HepG2 (cell line): ENCODE data around the gene TLCD5. TPM values are rescaled to one million over a fixed set of nuclear protein-coding genes. Genes with fewer than 3 reads are reported as not detected.

Experiments
- HDAC6 ChIP-seq: fragments of 200-600 bp; sonication (generic); IDR thresholded peaks from 2 replicates; pipeline ENCODE4 v1.7.0; 2017; ENCODE audit warnings: mild to moderate bottlenecking, antibody characterized with exemption, low read length, low read depth
- JDP2 ChIP-seq: sonication (generic); formaldehyde crosslinking; IDR thresholded peaks from 2 replicates; pipeline ENCODE4 v1.8.1; 2022; ENCODE audit warnings: missing genetic modification reagents, borderline replicate concordance
- MTERF4 ChIP-seq: sonication (generic); formaldehyde crosslinking; IDR thresholded peaks from 2 replicates; pipeline ENCODE4 v1.8.0; 2023; ENCODE audit warnings: mild to moderate bottlenecking, missing genetic modification reagents
- POLR2A ChIP-seq, 2 experiments: IDR thresholded peaks; 2 replicates each; pipeline ENCODE4 v1.6.1; 2011; ENCODE audit warnings: low read depth in 2 of 2, low read length in 2 of 2, mild to moderate bottlenecking in 1 of 2, moderate library complexity in 1 of 2; ENCODE audit not compliant: insufficient read depth in 1 of 2
- RNF2 ChIP-seq: fragments of 450-650 bp; conservative IDR thresholded peaks from 2 replicates; pipeline ENCODE4 v1.6.1; 2016; ENCODE audit warnings: low read depth
- ZNF451 ChIP-seq: sonication (generic); formaldehyde crosslinking; IDR thresholded peaks from 2 replicates; pipeline ENCODE4 v1.5.0; 2020; ENCODE audit warnings: mild to moderate bottlenecking, missing genetic modification reagents
- ZNF460 ChIP-seq: sonication (generic); formaldehyde crosslinking; IDR thresholded peaks from 2 replicates; pipeline ENCODE4 v1.5.1; 2020; ENCODE audit warnings: missing genetic modification reagents, mild to moderate bottlenecking, borderline replicate concordance
- ZNF549 ChIP-seq: sonication (generic); formaldehyde crosslinking; IDR thresholded peaks from 2 replicates; pipeline ENCODE4 v1.5.0; 2020; ENCODE audit warnings: missing genetic modification reagents
- ZNF772 ChIP-seq: sonication (generic); formaldehyde crosslinking; IDR thresholded peaks from 2 replicates; pipeline ENCODE4 v1.5.0; 2020; ENCODE audit warnings: mild to moderate bottlenecking, missing genetic modification reagents
- polyA plus RNA-seq, 8 experiments: library from polyadenylated mRNA; depleted of rRNA in 3 of 8; stranded (reverse) in 7 of 8; unstranded in 1 of 8; fragments of >200 nt; fragmentation: Illumina TruSeq in 4 of 8; extraction: Trizol in 4 of 8; gene quantifications; 2 replicates each; pipeline versions ENCODE4 v1.2.1 to v1.2.3, GENCODE V29; 2011 to 2016; ENCODE audit warnings: low read depth in 4 of 8, missing spikeins in 1 of 8, mixed read lengths in 1 of 8; ENCODE audit not compliant: insufficient read depth in 1 of 8
- total RNA-seq, 5 experiments: library from RNA; depleted of rRNA; stranded (reverse); fragments of >200 nt; fragmentation: Illumina TruSeq; extraction: Trizol; gene quantifications; 2 replicates each; pipeline ENCODE4 v1.2.3, GENCODE V29; 2016; ENCODE audit warnings: low read depth in 1 of 5
- TF ChIP-seq, protein P1 (sequence below): sonication (generic); formaldehyde crosslinking; IDR thresholded peaks from 2 replicates; pipeline ENCODE4 v1.9.0; 2021; ENCODE audit warnings: mild to moderate bottlenecking, missing genetic modification reagents
- TF ChIP-seq, protein P2 (sequence below): sonication (generic); formaldehyde crosslinking; IDR thresholded peaks from 2 replicates; pipeline ENCODE4 v1.4.0; 2020; ENCODE audit warnings: mild to moderate bottlenecking, low read depth, missing genetic modification reagents
- TF ChIP-seq, protein P3 (sequence below): sonication (generic); formaldehyde crosslinking; conservative IDR thresholded peaks from 2 replicates; pipeline ENCODE4 v1.4.0; 2020; ENCODE audit warnings: missing genetic modification reagents
- TF ChIP-seq, protein P4 (sequence below): sonication (generic); formaldehyde crosslinking; IDR thresholded peaks from 2 replicates; pipeline ENCODE4 v1.9.0; 2021; ENCODE audit warnings: missing genetic modification reagents, borderline replicate concordance

TLCD5 gene
- total and polyA plus RNA-seq, 2 of the 13 experiments (the other 11 are each of a cell fraction or from before 2014, with no cell fraction given) = 6.1 to 7.6 TPM

DNA sequence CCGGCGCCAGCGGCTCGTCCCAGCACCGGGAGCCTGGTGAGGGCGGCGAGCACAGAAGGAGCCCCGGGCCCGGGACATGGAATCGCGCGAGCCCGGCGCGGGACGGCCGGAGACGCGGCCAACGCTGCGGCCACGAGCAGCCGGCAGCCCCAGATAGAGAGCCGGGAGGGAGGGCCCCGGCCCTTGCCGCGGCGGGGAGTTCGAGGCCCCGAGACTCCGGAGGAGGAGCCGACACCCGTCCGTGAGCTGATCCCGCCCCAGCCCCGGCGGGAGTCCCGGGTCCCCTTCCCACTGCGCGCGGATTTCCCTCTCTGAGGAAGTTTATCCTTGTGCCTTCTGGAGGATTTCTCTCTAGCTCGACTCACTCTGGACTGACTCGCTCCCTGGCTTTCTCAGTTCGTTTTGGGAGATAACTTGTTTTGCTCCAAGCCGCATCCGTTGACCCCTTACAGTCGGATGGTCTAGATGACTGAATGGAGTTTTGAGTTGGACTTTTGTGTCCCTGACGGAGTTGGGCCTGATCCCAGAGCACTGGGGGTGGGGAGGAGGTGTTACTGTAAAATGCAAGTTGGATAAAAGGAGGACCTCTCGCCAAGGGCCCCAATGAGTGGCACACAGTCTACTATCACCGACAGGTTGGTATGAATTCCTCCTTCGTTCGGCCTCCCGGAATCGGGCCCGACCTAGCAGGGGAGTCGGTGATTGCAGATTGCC is 11.7 kb downstream of the TLCD5 start (continued):
- TF ChIP-seq, protein P1, sequence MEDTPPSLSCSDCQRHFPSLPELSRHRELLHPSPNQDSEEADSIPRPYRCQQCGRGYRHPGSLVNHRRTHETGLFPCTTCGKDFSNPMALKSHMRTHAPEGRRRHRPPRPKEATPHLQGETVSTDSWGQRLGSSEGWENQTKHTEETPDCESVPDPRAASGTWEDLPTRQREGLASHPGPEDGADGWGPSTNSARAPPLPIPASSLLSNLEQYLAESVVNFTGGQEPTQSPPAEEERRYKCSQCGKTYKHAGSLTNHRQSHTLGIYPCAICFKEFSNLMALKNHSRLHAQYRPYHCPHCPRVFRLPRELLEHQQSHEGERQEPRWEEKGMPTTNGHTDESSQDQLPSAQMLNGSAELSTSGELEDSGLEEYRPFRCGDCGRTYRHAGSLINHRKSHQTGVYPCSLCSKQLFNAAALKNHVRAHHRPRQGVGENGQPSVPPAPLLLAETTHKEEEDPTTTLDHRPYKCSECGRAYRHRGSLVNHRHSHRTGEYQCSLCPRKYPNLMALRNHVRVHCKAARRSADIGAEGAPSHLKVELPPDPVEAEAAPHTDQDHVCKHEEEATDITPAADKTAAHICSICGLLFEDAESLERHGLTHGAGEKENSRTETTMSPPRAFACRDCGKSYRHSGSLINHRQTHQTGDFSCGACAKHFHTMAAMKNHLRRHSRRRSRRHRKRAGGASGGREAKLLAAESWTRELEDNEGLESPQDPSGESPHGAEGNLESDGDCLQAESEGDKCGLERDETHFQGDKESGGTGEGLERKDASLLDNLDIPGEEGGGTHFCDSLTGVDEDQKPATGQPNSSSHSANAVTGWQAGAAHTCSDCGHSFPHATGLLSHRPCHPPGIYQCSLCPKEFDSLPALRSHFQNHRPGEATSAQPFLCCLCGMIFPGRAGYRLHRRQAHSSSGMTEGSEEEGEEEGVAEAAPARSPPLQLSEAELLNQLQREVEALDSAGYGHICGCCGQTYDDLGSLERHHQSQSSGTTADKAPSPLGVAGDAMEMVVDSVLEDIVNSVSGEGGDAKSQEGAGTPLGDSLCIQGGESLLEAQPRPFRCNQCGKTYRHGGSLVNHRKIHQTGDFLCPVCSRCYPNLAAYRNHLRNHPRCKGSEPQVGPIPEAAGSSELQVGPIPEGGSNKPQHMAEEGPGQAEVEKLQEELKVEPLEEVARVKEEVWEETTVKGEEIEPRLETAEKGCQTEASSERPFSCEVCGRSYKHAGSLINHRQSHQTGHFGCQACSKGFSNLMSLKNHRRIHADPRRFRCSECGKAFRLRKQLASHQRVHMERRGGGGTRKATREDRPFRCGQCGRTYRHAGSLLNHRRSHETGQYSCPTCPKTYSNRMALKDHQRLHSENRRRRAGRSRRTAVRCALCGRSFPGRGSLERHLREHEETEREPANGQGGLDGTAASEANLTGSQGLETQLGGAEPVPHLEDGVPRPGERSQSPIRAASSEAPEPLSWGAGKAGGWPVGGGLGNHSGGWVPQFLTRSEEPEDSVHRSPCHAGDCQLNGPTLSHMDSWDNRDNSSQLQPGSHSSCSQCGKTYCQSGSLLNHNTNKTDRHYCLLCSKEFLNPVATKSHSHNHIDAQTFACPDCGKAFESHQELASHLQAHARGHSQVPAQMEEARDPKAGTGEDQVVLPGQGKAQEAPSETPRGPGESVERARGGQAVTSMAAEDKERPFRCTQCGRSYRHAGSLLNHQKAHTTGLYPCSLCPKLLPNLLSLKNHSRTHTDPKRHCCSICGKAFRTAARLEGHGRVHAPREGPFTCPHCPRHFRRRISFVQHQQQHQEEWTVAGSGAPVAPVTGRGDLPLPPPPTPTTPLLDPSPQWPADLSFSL (CRISPR knock-in tag) = peak; percentile 0; the same call in 1 of the 2 replicates
- TF ChIP-seq, protein P2, sequence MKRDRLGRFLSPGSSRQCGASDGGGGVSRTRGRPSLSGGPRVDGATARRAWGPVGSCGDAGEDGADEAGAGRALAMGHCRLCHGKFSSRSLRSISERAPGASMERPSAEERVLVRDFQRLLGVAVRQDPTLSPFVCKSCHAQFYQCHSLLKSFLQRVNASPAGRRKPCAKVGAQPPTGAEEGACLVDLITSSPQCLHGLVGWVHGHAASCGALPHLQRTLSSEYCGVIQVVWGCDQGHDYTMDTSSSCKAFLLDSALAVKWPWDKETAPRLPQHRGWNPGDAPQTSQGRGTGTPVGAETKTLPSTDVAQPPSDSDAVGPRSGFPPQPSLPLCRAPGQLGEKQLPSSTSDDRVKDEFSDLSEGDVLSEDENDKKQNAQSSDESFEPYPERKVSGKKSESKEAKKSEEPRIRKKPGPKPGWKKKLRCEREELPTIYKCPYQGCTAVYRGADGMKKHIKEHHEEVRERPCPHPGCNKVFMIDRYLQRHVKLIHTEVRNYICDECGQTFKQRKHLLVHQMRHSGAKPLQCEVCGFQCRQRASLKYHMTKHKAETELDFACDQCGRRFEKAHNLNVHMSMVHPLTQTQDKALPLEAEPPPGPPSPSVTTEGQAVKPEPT (CRISPR knock-in tag) = no peak
- no peak for TF ChIP-seq HDAC6
- TF ChIP-seq POLR2A (IDR thresholded peaks at IDR 0.05; ENCODE audit: insufficient read depth in 1 of 2, low read depth in 2 of 2, low read length in 2 of 2) = peak in 1 of 2 experiments; percentile 24; a peak in 2 of 4 replicates
- no peak for TF ChIP-seq JDP2 (CRISPR knock-in tag)
- TF ChIP-seq, protein P3, sequence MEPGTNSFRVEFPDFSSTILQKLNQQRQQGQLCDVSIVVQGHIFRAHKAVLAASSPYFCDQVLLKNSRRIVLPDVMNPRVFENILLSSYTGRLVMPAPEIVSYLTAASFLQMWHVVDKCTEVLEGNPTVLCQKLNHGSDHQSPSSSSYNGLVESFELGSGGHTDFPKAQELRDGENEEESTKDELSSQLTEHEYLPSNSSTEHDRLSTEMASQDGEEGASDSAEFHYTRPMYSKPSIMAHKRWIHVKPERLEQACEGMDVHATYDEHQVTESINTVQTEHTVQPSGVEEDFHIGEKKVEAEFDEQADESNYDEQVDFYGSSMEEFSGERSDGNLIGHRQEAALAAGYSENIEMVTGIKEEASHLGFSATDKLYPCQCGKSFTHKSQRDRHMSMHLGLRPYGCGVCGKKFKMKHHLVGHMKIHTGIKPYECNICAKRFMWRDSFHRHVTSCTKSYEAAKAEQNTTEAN (CRISPR knock-in tag) = no peak
- peak; percentile 46; the same call in 1 of the 2 replicates for TF ChIP-seq ZNF772 (CRISPR knock-in tag)
- TF ChIP-seq ZNF549 (CRISPR knock-in tag) = no peak
- no peak for TF ChIP-seq ZNF460 (CRISPR knock-in tag)
- TF ChIP-seq, protein P4, sequence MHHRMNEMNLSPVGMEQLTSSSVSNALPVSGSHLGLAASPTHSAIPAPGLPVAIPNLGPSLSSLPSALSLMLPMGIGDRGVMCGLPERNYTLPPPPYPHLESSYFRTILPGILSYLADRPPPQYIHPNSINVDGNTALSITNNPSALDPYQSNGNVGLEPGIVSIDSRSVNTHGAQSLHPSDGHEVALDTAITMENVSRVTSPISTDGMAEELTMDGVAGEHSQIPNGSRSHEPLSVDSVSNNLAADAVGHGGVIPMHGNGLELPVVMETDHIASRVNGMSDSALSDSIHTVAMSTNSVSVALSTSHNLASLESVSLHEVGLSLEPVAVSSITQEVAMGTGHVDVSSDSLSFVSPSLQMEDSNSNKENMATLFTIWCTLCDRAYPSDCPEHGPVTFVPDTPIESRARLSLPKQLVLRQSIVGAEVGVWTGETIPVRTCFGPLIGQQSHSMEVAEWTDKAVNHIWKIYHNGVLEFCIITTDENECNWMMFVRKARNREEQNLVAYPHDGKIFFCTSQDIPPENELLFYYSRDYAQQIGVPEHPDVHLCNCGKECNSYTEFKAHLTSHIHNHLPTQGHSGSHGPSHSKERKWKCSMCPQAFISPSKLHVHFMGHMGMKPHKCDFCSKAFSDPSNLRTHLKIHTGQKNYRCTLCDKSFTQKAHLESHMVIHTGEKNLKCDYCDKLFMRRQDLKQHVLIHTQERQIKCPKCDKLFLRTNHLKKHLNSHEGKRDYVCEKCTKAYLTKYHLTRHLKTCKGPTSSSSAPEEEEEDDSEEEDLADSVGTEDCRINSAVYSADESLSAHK = no peak
- no peak for TF ChIP-seq MTERF4 (CRISPR knock-in tag)
- TF ChIP-seq ZNF451 (CRISPR knock-in tag) = no peak
- TF ChIP-seq RNF2 = no peak
